ENCODE data around the gene CATSPER3.

GRCh38 chr5:135032999-135033861 is 65.5 kb downstream of the CATSPER3 start:
- TF ChIP-seq POLR2A (IDR thresholded peaks at IDR 0.05) (no peak), CTCF (IDR thresholded peaks at IDR 0.05) (no peak), EP300 (IDR thresholded peaks at IDR 0.05) (no peak), POLR2AphosphoS5 (IDR thresholded peaks at IDR 0.05) (no peak)

Measured in suprapubic skin (tissue), 4 donors.